Calu3 (cell line): ENCODE measurements around the gene NMNAT1. TPM values are rescaled to one million over a fixed set of nuclear protein-coding genes. Genes with fewer than 3 reads are reported as not detected.

Source experiments
- BruUV-seq: library from RNA; stranded (reverse); fragments of 400-500 nt; replicated peaks from 2 replicates; lab custom pipeline; 2021; lab: Mats Ljungman, UMichigan
- CTCF ChIA-PET: fragments of 300-600 bp; sonication (Branson Sonifier 250); formaldehyde crosslinking; loops from one replicate; lab custom pipeline; 2022; ENCODE audit warnings: antibody characterized with exemption; lab: Charles Lee
- DNase-seq: peaks from one replicate; pipeline ENCODE4 v3.0.0; 2022
- H3K27ac Mint-ChIP-seq: one replicate; pipeline ENCODE4 v1.8.0; 2022; ENCODE audit warnings: mixed read lengths; ENCODE audit not compliant: unreplicated experiment
- H3K27me3 Mint-ChIP-seq: one replicate; pipeline ENCODE4 v1.8.0; 2022; ENCODE audit warnings: mixed read lengths; ENCODE audit not compliant: unreplicated experiment
- H3K36me3 Mint-ChIP-seq: one replicate; pipeline ENCODE4 v1.8.0; 2022; ENCODE audit warnings: mild to moderate bottlenecking, moderate library complexity, mixed read lengths; ENCODE audit not compliant: insufficient read depth, unreplicated experiment
- H3K4me1 Mint-ChIP-seq: one replicate; pipeline ENCODE4 v1.8.0; 2022; ENCODE audit warnings: mild to moderate bottlenecking, low read depth, mixed read lengths; ENCODE audit not compliant: unreplicated experiment
- H3K4me3 Mint-ChIP-seq: one replicate; pipeline ENCODE4 v1.8.0; 2022; ENCODE audit warnings: mild to moderate bottlenecking, low read depth, moderate library complexity, mixed read lengths; ENCODE audit not compliant: unreplicated experiment
- H3K9me3 Mint-ChIP-seq: one replicate; pipeline ENCODE4 v1.8.0; 2022; ENCODE audit warnings: low read depth, mixed read lengths; ENCODE audit not compliant: unreplicated experiment
- intact Hi-C: fragments of 100-400 bp; cut with micrococcal nuclease; formaldehyde crosslinking; loops from one replicate; pipeline ENCODE4 v1.10.0; 2022; ENCODE audit not compliant: unreplicated experiment
- total RNA-seq: library from RNA; stranded (reverse); gene quantifications from 2 replicates; pipeline ENCODE4 v1.2.3, GENCODE V29; 2022
- TF ChIP-seq, protein P1 (sequence below): fragments of 200-600 bp; IDR thresholded peaks from one replicate; pipeline ENCODE4 v1.8.0; 2022; ENCODE audit warnings: antibody characterized with exemption; ENCODE audit not compliant: unreplicated experiment

Gene NMNAT1
- total RNA-seq, 1 experiment from 2014 or later: 5.7 TPM

DNA sequence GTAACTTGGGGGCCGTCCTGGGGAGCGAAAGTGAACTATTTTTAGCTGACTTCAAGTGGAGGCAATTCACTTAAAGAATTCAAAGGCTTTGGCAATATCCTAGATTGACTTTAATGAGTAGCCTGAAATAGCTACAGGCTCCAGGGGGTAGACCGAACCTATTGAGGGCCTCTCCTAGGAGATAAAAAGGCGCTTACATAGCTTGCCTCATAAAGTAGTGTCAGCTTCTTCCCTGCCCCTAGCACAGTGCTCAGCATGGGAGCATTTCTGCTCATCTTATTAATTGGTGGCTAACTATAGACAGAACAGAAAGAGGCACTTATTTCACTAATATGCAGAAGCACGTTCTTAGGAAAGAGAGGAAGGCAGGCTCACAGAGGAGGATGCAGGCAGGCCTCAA lies 20.9 kb upstream of the NMNAT1 start:
- no peak overlapping the region for H3K27ac Mint-ChIP-seq
- CTCF ChIA-PET: no interaction called here
- BruUV-seq: no TSS peak

DNA sequence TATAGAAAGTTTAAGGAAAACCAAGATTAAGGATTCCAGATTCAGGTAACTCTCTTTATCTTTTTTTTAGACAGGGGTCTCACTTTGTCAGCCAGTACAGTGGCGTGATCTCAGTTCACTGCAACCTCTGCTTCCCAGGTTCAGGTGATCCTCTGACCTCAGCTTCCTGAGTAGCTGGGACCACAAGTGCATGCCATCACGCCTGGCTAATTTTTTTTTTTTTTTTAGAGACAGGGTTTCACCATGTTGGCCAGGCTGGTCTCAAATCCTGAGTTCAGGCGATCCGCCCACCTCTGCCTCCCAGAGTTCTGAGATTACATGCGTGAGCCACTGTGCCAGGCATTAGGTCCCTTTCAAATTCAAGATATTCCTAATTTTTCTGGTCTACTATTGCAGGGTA lies 16.0 kb upstream of the NMNAT1 start:
- no peaks in the 10 kb centered on the region for H3K9me3 Mint-ChIP-seq
- BruUV-seq: no TSS peak
- H3K27me3 Mint-ChIP-seq: no peaks in the 10 kb centered on the region
- H3K36me3 Mint-ChIP-seq: peaks cover 10% of the 10 kb centered on the region
- no peaks in the 10 kb centered on the region for H3K4me1 Mint-ChIP-seq
- DNase-seq: no peak
- TF ChIP-seq, protein P1, sequence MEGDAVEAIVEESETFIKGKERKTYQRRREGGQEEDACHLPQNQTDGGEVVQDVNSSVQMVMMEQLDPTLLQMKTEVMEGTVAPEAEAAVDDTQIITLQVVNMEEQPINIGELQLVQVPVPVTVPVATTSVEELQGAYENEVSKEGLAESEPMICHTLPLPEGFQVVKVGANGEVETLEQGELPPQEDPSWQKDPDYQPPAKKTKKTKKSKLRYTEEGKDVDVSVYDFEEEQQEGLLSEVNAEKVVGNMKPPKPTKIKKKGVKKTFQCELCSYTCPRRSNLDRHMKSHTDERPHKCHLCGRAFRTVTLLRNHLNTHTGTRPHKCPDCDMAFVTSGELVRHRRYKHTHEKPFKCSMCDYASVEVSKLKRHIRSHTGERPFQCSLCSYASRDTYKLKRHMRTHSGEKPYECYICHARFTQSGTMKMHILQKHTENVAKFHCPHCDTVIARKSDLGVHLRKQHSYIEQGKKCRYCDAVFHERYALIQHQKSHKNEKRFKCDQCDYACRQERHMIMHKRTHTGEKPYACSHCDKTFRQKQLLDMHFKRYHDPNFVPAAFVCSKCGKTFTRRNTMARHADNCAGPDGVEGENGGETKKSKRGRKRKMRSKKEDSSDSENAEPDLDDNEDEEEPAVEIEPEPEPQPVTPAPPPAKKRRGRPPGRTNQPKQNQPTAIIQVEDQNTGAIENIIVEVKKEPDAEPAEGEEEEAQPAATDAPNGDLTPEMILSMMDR: no peak
- CTCF ChIA-PET: no interaction called here
- intact Hi-C loops: no loop called here
- H3K4me3 Mint-ChIP-seq: no peak overlapping the region
- no peak overlapping the region for H3K27ac Mint-ChIP-seq

More for the DNA sequence above, 20.9 kb upstream of the NMNAT1 start:
- H3K4me1 Mint-ChIP-seq: no peaks in the 10 kb centered on the region
- DNase-seq: no peak
- TF ChIP-seq, protein P1: no peak
- no peaks in the 10 kb centered on the region for H3K36me3 Mint-ChIP-seq
- intact Hi-C loops: no loop called here
- H3K9me3 Mint-ChIP-seq: no peaks in the 10 kb centered on the region
- peaks cover 14% of the 10 kb centered on the region for H3K27me3 Mint-ChIP-seq
- H3K4me3 Mint-ChIP-seq: no peak overlapping the region

DNA sequence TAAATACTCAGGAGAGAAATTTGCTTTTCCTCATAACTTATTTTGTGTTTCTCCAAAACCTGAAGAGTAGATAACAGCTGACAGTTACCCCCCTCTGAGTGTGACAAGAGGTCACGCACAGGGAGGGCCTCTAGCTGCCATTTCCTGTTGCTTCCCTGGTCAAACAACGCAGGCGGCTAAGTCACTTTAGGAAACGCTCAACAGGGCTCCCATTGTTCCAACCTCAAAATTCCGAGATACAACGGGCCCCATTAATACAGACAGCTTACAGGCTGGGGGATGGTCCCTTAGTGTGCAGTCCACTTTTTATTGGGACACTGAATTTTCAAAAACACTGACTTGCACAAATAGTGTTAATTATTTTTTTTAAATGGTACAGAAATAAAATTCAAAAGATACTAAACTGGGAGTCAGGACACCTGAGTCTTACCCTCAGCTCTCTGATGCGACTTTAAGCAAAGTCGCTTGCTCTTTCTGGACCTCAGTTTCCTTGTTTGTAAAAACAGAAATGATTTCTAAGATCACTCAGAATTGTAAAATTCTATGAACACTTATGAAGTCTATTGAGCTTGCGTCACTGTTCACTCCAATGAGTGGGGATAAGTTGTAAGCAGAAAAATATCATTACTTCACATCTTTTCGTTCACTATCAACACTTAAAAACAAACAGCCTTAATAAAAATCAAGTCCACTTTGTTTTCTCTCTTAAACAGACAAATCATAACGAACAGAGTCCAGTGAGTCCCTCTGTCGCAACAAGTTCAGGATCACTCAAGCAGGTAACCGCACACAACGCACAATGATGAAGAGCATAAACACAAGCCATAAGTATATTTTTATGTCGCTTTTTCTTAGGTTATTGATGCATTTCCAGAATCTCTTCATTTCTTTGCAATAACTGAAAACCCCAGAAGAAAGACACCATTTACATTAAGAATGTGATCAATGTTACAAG lies 13.6 kb upstream of the NMNAT1 start:
- H3K27me3 Mint-ChIP-seq: no peaks in the 10 kb centered on the region
- no peaks in the 10 kb centered on the region for H3K4me1 Mint-ChIP-seq
- no peak for DNase-seq
- no peak overlapping the region for H3K4me3 Mint-ChIP-seq
- no TSS peak for BruUV-seq
- intact Hi-C loops: no loop called here
- no peak overlapping the region for H3K27ac Mint-ChIP-seq
- TF ChIP-seq, protein P1: no peak
- H3K36me3 Mint-ChIP-seq: peaks cover 10% of the 10 kb centered on the region
- no peaks in the 10 kb centered on the region for H3K9me3 Mint-ChIP-seq
- CTCF ChIA-PET: no interaction called here

DNA sequence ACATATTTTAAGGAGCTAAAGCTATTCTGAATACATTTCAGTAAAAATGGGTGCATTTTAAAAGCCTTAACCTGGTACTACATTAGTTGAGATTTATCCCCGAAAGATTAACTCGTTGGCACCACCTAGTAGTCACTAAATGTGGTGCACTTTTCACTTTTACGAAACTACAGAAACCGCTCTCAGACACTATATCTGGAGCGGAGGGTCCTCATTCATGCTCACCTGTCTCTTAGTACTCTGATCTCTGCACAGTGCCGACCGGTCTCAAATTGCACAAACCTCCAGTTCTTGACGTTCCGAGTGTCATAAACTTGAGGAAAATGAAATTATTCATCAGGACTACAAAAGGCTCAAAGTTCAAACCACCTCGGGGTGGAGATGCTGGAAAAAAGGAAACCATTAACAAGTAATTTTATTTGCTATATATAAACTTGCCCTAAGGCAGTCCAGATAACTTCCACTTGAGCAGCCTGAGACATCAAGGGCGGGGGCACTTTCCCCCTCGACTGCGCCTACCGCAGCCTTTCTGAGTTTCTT lies 806 bp upstream of the NMNAT1 start:
- CTCF ChIA-PET: interaction anchor here (0.6 to 1.2 kb wide), 4 partner anchors 49 to 355 kb away, joined by 3 to 5 read pairs (median 4); partner anchors contain the start of gene UBE4B
- TSS peak; percentile 92 for BruUV-seq

More for the DNA sequence above, 806 bp upstream of the NMNAT1 start:
- H3K27me3 Mint-ChIP-seq: no peaks in the 10 kb centered on the region
- peak overlapping the region; percentile 93 for H3K4me3 Mint-ChIP-seq
- TF ChIP-seq, protein P1: no peak
- H3K27ac Mint-ChIP-seq: peak overlapping the region; percentile 88
- no peaks in the 10 kb centered on the region for H3K4me1 Mint-ChIP-seq
- intact Hi-C loops: loop anchor here (2.0 to 5.0 kb wide), 2 partner anchors 65 to 90 kb away; partner anchors contain the start of gene UBE4B
- H3K36me3 Mint-ChIP-seq: peaks cover 32% of the 10 kb centered on the region
- H3K9me3 Mint-ChIP-seq: no peaks in the 10 kb centered on the region
- peak; percentile 6 for DNase-seq
